Stimulated activated CD4-positive, alpha-beta T cell treated with anti-CD3 and anti-CD28 coated beads, Interleukin-2, amount 100 ng/mL, for 4 hours (primary cell): ENCODE results near the gene TM4SF18.
"Not testable (repeated sequence)": the region's sequence is repeated elsewhere in the genome, so short reads cannot be mapped to it uniquely, and the experiment has no call there.

Experiments
- DNase-seq: peaks from one replicate; pipeline ENCODE4 v3.0.0-alpha.2; 2020; ENCODE audit warnings: low read depth

The TM4SF18 gene, protein sequence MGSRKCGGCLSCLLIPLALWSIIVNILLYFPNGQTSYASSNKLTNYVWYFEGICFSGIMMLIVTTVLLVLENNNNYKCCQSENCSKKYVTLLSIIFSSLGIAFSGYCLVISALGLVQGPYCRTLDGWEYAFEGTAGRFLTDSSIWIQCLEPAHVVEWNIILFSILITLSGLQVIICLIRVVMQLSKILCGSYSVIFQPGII

DNA sequence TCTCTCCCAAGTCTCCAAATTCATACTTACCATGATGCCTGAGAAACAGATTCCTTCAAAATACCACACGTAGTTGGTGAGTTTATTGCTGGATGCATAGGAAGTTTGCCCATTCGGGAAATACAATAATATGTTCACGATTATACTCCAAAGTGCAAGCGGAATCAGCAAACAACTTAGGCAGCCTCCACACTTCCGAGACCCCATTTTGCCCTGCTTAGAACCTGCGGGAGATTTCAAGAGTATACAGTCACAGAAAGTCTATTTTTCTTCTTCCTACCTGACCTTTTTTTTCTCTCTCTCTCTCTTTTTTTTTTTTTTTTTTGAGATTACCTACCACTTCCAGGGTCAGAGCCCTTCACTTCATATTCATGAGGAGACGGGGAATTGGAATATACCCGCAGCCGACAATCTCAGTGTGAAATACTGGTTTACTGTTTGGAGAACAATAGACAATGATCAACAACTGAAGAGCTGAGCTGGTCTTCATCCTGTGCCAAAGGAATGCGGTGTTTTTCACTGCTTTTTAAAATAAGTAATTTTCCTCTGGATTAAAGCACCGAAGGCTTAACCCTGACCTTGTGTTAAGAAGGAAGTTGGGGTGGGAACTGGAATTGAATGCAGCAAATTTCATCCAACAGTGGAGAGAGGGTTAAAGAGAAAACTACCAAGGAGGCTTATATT lies at the start of gene TM4SF18:
Gene TM4SF18 (minus strand): TSS at position 461 of the 684 bp plus-strand sequence. CDS start 254 bp downstream, at position 207.
- DNase-seq, result no peak

DNA sequence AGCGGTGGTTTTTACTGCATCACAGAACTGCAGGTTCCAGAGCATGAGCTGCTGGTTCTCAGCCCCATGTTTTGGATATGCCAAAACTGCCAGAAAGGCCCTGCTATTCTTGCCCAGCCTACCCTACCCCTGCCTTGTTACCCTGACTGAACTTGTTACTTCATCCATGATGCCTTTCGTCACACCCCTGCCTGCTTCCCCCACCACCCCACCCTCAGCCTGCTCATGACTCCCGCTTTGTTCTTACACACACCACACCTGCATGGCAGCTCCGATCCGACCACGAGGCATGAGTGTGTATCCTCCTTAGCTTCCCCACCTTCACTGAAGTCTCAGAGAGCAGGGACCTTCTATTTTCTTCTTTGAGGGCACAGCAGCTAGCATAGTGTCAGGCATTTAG lies 49.1 kb upstream of the TM4SF18 start:
- no peak for DNase-seq

DNA sequence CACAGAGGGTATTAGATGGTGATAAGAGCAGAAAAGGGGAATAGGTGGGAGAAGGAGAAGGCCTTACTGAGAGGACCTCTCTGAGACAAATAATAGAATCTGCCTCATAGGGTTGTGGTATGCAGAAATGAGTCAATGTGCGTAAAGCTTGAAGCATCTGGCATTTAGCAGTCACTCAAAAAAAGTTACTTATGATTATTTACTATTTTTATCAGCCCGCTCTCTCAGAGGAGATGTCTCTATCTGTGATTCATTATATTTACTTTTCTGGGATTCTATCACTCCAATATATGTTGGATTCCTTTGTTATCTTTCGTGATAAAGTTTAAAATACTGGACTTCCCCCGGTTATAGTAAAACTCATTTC lies 48.6 kb upstream of the TM4SF18 start:
- DNase-seq, result no peak

DNA sequence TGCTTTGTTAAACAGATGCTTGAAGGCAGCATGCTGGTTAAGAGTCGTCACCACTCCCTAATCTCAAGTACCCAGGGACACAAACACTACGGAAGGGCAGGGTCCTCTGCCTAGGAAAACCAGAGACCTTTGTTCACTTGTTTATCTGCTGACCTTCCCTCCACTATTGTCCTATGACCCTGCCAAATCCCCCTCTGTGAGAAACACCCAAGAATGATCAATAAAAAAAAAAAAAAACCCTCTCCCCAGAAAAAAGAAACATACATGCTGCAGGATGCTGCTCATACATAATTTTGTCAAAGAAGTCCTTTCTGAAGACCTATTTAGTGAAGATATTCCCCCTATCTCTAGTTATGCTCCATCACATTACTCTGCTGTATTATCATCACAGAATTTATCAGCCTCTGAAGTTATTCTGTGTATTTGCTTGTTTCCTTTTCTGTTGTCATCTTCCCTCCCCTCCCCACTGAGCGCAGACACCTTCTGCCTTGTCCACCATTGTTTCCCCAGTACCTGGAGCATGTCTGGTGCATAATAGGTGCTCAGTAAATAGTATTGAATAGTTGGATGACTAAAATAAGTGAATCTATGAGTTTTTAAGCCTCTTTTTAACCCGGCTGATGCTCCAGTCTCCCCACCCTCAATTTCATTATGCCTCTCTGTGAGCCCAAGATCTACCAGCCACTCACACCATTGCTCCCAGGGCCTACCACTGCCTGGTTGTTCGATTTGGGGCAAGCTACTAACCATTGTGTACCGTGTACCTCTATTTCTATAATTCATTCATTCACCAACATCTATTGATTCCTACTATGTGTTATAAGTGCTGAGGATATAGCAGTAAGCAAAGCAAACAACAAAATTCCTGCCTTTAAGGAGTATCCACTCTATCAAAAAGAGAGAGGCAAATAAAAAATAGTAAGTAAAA lies 48.0 kb upstream of the TM4SF18 start:
- DNase-seq, result no peak

DNA sequence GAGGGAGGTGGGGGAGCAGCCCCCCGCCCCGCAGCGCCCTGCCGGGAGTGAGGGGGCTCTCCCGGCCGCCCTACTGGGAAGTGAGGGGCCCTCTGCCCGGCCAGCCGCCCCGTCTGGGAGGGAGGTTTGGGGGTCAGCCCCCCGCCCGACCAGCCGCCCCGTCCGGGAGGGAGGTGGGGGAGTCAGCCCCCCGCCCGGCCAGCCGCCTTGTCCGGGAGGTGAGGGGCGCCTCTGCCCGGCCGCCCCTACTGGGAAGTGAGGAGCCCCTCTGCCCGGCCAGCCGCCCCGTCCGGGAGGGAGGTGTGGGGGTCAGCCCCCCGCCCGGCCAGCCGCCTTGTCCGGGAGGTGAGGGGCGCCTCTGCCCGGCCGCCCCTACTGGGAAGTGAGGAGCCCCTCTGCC lies 46.8 kb upstream of the TM4SF18 start:
- not testable (repeated sequence) for DNase-seq

DNA sequence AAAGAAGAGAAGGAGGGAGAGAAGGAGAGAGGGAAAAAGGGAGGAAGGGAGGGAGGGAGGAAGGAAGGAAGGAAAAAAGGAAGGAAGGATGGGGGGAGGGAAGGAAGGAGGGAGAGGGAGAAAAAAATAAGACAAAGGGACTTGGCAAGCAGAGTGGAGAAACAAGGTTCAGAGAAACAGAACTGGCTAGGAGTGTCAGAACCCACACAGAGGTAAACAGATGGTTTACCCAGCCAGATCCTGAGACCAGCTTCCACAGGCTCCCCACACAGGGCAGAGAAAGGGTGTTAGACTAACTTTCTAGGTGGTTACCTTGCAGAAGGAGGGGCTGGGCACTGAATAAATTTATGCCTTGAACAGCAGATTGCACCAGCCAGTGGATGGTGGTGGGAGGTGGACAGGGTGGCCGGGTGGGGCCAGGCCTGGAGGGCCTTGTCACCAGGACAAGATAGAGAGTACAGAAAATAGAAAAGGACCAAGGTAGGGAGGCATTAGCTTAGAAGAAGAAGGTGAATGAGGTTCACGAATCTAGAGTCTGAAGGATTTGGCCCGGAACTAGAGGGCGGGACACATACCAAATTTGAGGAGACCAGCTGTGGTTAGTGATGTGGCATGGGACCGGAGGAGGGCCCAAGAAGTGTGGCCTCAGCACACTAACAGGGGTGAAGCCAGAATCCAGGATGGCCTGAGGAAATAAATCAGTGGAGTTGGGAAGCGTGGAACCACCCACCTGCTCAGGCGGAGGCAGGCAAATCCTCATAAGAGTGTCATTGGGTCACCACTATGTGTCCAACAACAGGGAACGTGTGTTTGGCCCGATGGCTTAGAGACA lies 45.3 kb upstream of the TM4SF18 start:
- no peak for DNase-seq

DNA sequence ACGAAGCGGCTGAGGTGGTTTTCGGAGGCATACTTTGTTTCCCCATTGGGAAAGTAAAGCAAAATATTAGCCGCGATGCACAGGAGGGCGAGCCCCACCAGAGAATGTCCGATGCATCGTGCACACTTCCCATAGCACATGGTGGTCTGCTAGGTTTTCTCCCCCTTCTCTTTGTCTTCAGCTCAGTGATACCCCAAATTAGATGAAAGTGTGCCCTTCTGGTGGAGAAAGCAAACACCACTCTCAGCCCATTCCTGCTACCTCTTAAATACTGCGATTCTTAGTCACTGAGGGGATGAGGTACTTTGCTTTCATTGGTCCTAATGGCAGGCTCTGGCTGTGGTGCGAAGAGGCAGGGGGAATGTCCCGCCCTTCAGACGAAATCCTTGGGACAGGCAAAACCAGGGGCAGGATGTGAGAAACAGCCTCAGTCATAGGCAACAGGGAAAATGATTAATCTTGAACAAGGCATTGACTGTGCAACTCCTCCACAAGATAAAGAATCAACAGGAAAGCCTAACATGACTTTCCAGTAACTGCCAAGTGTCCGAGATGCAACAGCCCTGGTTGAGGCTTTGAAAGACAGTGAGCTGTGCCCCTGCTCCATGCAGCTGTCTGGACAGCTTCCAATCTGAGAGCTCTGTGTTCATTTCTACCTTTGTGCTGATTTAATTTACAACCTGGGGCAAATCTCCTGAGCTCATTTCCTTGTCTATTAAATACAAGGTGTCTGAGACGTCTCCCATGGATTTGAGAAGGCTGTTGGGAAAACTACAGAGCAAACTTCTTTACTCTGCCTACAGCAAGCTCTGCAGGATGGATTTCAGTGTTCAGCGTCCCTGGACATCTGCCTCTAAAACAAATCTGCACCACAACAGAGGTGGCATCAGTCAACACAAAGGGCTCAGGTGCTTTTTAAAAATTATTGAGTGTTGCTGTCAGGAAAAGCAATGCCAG lies 44.2 kb upstream of the TM4SF18 start, which contains the start of gene TM4SF1:
Gene TM4SF1 (minus strand): TSS at position 242 of the 957 bp plus-strand sequence. CDS start 102 bp downstream, at position 140.
- DNase-seq, result no peak

DNA sequence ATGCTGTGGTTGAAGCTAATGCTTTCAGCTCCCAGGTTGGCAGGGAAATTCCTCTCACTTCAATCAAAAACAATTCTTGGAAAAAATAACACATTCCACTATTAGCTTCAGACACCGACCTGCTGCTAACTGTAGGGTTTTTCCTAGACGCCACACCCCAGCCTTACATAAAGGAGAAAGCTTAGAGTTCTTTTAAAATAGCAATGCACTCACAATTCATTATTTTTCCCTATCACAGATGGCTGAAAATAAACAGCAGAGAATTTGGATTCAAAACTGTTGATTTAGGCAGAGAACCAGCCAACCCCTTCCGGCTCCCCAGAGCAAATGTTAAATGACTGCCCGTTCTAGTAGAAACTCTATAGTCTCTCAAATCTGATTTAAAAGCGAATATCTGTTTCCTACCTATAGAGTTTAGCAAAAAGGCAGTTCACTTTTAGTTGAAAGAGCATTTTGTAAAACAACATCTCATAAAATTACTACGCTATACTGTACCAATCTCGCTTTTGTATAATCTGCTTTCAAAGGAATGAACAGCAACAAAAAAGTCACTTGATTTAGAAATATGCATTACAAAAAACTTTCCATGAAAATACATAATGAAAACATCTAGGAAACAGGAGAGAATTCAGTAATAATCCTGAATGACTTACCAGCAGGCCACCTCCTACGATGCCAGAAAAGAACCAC lies 43.4 kb upstream of the TM4SF18 start:
- no peak for DNase-seq

DNA sequence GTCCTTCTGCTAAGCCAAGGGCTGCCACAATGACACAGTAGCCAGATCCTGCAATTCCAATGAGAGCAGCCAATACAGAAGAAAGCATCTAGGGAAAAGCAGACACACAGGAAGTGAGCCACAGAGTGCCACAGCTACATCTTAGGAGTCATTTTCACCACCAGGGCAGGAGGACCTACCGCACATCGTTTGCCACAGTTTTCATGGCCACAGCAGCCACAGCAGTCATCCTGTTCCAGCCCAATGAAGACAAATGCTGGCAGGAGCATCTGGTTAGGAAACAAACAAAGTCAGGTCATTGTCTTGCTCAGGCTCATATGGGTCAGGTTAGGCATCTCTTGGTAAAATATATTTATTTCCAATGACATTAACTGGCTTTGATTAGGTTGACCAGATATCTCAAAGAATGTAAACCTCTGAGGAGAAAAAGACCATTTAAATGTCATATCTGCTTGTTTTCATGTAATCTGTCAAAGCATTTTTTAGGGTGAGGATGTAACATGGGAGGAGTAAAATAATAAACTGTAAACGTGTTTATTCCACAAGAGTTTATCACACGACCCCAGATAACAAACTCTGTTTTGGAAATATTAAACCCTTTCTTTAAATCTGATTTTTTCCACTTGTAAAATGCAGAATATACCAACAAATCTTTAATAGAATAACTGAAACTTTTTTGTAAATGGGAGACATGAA lies 42.2 kb upstream of the TM4SF18 start:
- DNase-seq, result no peak

DNA sequence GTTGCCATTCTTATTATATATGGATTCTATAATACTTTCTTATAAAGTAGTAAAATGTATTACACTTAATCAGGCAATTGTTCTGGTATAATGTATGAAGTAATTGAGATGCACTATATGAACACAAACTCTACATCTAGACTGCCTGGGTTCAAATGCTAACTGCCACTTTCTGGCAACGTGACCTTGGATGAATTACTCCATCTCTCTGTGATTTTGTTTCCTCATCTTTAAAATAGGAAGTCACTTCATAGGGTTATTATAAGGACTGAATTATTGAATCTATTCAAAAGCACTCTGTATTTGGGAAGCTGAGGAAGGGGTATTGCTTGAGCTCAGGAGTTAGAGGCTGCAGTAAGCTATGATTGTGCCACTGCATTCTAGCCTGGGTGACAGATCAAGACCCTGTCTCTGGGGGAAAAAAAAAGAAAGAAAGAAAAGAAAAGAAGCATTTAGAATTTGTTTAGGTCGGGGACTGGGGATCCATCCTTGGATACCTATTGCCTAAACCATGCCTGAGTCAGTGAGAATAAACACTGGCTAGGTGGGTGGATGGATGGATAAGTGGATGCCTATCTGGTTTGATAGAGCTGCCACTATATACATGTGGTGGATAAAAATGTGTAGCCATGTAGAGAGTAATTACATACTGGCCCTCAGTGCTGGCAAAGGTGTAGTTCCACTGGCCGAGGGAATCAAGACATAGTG lies 41.5 kb upstream of the TM4SF18 start:
- no peak for DNase-seq

DNA sequence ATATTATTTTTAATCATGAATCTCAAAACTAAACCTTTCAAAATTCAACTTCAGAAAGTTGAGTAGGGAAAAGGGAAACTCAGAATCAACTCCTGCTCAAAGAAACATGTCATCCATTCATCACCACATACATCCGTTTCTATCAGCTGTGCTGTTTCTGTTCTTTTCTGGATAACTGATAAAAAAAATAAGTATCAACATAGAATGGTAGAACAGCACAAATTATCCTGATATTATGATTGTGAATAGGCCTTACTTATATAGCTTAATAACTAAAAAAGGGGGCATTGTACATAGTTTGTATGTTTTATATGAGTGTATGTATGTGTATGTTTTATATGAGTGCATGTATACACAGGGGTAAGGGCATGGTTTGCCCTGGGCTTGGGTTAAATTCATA lies 41.0 kb upstream of the TM4SF18 start:
- no peak for DNase-seq

DNA sequence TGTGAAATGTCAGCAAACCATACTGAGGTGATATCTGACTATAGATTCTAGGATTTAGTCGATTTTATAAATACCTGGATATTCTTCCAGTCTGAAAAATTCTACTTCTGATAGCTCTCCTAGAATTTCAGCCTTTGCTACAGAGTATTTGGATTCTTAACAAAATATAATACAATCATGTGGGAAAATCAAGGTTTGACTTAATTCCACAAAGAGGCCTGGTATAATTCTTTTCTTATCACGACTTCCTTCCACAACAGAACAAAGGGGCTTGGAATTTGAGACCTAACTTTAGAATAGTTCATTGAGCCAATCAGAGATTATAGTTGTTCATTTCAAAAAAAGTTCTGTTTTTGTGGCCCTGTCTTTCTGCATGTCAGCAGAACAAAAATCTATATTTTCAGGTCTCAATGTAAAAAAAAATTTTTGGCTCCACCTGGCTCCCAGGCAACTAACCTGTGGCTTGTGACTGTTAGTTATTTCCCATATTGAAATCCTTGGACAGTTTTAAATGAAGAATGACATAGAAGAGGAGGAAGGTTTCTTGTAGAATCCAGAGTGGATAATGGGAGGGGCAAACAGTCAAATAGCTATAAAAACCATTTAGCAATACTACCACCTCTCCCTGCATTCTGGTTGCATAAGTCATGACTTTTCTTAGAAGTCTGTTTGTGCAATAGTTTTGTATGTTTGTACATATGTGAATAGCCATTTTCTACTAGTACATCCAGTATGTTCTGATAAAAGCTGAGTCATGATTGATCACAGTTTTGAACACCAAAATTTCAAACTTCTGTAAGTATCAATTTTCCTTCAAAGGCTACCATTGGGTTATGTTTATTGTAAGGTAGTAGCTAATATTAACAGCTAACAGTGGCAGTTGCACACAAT lies 40.0 kb upstream of the TM4SF18 start:
- DNase-seq, result no peak

DNA sequence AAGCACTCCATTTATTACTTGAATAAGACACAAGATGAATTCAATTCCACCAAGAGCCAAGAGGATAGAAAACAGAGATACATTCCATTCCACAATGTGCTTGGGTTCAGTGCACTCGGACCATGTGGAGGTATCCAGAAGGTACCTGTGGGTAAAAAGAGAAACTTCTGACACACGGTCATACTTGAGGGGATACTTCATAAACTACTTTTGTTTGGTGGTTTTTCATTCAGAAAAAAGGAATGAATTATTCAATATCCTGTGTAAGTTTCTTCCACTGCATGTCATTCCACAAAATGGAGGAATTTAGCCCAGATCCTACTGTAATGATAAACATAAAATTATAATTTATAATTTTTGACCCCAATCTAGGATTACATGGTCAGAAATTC lies 38.3 kb upstream of the TM4SF18 start:
- DNase-seq, result no peak

DNA sequence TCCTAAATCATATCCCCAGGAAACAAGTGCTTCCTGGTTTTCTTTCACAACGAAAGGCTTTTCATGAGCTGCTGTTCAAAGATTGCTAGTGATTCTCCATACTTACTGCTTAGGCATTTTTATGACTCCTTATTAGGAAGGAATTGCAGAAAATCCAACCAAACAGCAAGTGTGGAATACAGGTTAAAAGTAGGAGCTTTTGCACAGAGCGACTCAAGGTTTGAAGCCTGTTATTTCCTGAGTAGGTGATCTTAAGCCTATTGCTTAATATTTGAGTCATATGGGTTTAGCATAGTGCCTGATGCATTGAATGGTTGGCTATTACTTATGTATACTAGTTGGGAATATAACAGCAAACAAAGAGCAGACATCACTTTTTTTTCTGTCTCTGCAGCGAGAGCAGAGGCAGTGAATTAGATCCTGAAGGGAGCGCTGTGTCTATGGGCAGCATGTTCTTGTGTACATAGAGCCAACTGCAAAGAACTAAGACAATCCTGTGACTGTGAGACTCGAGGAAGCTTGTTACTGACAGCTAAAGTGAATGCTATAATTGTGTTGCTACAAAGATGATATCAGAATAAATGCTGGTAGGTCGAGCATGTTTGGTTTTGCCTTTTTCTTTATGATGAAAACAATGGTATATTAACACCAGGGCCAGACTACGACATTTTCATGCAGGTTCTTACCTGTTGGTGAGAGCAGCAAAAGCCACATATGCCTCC lies 37.7 kb upstream of the TM4SF18 start:
- no peak for DNase-seq

DNA sequence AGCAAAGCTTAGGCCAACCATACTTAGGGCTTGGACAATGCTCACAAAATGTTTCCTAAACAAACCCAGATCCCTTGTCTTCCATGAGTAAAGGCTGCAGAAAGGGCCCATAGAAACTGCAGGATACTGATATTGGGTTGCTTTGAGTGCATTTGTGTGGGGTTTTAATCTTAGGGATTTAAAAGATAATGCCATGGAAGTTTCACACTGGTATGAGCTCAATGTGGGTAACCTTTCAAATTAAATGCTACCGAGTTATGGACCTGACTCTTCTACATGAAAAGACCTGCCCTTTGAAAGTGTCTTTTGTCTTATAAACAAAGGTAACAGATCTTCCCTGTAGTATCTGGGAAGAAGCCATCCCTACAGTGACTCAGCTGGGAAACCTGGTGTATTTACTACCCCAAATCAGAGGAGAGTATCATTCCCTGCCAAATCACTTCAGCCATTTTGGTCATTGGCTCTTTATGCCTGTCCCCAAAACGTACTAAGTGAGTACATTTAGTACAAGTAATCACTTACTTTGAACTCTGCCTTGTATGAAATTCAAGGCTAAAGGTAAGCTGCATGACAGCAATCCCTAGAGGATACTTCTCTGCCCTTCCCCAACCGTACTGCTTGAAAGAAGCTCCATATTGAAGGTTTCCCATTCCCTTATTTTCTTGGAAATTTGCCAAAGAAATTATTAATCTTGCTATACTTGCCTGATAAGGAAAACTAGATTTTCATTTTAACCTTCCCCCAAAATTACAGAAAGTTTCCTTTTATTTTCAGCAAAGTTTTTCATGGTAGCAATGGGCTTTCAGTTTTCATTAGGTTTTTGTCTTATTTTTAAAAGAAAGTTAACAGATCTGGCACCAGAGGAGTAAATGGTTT lies 36.8 kb upstream of the TM4SF18 start:
- DNase-seq, result no peak
